ENCODE results near the gene LMAN2L.
A peak's percentile ranks its signal among the peaks of the same experiment; 100 is the strongest.
"Not testable (repeated sequence)": the region's sequence is repeated elsewhere in the genome, so short reads cannot be mapped to it uniquely, and the experiment has no call there.

LMAN2L gene

DNA sequence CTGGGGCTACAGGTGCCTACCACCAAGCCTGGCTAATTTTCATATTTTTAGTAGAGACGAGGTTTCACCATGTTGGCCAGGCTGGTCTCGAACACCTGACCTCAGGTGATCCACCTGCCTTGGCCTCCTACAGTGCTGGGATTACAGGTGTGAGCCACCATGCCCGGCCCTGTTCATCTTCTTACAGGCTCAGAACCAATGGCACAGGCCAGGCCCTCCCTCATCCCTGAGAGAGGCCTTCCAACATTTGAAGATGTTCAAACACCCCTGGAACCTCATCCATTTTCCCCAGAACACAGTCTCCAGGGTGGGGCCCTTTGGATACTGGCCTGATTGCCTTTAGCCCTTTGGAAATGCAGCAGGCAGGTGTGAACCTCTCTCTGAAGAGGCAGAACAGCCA is 74.1 kb downstream of the LMAN2L start:
- not testable (repeated sequence) for H3K9me3 ChIP-seq (ENCODE audit: control insufficient read depth, low read length); H3K4me3 ChIP-seq (ENCODE audit: insufficient read depth in 1 of 2, low read depth in 1 of 2, low read length in 2 of 2); H3K4me1 ChIP-seq (ENCODE audit: control insufficient read depth, insufficient read depth, low read depth, low read length); H3K23ac ChIP-seq (ENCODE audit: low read length in 2 of 2); DNase-seq; H3K4me2 ChIP-seq (ENCODE audit: low read length, poor library complexity, severe bottlenecking); H2AFZ ChIP-seq (ENCODE audit: low read depth, low read length); H4K91ac ChIP-seq (ENCODE audit: low read length); H2BK5ac ChIP-seq (ENCODE audit: low read depth, low read length, poor library complexity, severe bottlenecking); H3K79me1 ChIP-seq (replicated peaks; ENCODE audit: low read length, poor library complexity, severe bottlenecking); H3K4ac ChIP-seq (ENCODE audit: low read depth in 1 of 2, low read length in 2 of 2); H3K36me3 ChIP-seq (ENCODE audit: control insufficient read depth in 1 of 2, insufficient read depth in 2 of 2, low read depth in 1 of 2, low read length in 2 of 2); H3K14ac ChIP-seq (ENCODE audit: low read length in 2 of 2)
- Histone ChIP-seq H4K8ac (ENCODE audit: low read length) (peak overlapping the region; percentile 67), H2AK5ac (ENCODE audit: low read length, severe bottlenecking) (peak overlapping the region; percentile 49), H2BK12ac (ENCODE audit: low read length in 2 of 2) (peak overlapping the region; percentile 71 to 85), H3K18ac (ENCODE audit: low read depth in 1 of 2, low read length in 2 of 2) (peak overlapping the region; percentile 6 to 53), H2BK120ac (ENCODE audit: low read depth, low read length) (peak overlapping the region; percentile 11), H3K27me3 (ENCODE audit: control insufficient read depth in 1 of 2, insufficient read depth in 1 of 2, low read length in 2 of 2) (peaks cover 0 to 11% of the 10 kb centered on the region in 2 experiments), H3K9ac (ENCODE audit: low read length) (peak overlapping the region; percentile 79), H2BK15ac (ENCODE audit: low read depth, poor library complexity, severe bottlenecking) (peak overlapping the region; percentile 87), H3K27ac (ENCODE audit: low read length, poor library complexity, severe bottlenecking) (peak overlapping the region; percentile 86)
- WGBS: 95% methylated on average over 3 of the region's 3 CpGs

DNA sequence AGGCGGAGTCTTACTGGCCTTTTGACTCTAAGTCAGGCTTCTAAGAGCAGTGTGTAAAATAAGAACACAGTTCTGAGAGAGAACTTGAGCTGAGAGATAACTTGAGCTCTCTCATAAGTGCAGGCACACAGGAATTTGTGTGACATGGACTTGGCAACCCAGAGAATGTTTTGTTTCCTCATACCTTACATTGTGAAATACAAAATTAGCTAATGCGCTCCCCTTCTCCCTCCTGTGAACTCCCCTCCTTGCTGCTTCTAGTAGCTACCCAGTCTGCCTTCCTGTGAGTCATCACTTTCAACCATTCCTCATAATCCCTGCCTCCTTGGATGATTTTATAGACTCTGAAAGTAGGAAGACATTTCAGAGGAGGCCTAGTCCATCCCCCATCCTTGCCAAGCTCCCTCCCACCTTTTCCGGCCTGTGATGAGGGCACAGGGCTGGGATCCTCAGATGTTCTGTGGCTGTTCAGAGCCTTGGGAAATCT is 74.7 kb downstream of the LMAN2L start:
- H3K79me1 ChIP-seq (replicated peaks; ENCODE audit: low read length, poor library complexity, severe bottlenecking): no peaks in the 10 kb centered on the region
- no peak overlapping the region for H2BK12ac ChIP-seq (ENCODE audit: low read length in 2 of 2)
- no peak overlapping the region for H2BK120ac ChIP-seq (ENCODE audit: low read depth, low read length)
- peak overlapping the region; percentile 79 for H3K9ac ChIP-seq (ENCODE audit: low read length)
- H3K4me2 ChIP-seq (ENCODE audit: low read length, poor library complexity, severe bottlenecking): no peak overlapping the region
- no peak overlapping the region for H4K91ac ChIP-seq (ENCODE audit: low read length)
- H3K4me1 ChIP-seq (ENCODE audit: control insufficient read depth, insufficient read depth, low read depth, low read length): peaks cover 5% of the 10 kb centered on the region
- no peak overlapping the region for H3K4me3 ChIP-seq (ENCODE audit: insufficient read depth in 1 of 2, low read depth in 1 of 2, low read length in 2 of 2)
- H3K23ac ChIP-seq (ENCODE audit: low read length in 2 of 2): no peak overlapping the region
- H3K27ac ChIP-seq (ENCODE audit: low read length, poor library complexity, severe bottlenecking): peak overlapping the region; percentile 86
- H3K14ac ChIP-seq (ENCODE audit: low read length in 2 of 2): no peak overlapping the region
- H3K18ac ChIP-seq (ENCODE audit: low read depth in 1 of 2, low read length in 2 of 2): no peak overlapping the region
- H2AFZ ChIP-seq (ENCODE audit: low read depth, low read length): no peak overlapping the region
- no peak overlapping the region for H2AK5ac ChIP-seq (ENCODE audit: low read length, severe bottlenecking)
- peaks cover 0 to 11% of the 10 kb centered on the region in 2 experiments for H3K27me3 ChIP-seq (ENCODE audit: control insufficient read depth in 1 of 2, insufficient read depth in 1 of 2, low read length in 2 of 2)
- H2BK5ac ChIP-seq (ENCODE audit: low read depth, low read length, poor library complexity, severe bottlenecking): peak overlapping the region; percentile 39
- H3K36me3 ChIP-seq (ENCODE audit: control insufficient read depth in 1 of 2, insufficient read depth in 2 of 2, low read depth in 1 of 2, low read length in 2 of 2): no peaks in the 10 kb centered on the region
- no peak overlapping the region for H4K8ac ChIP-seq (ENCODE audit: low read length)
- H2BK15ac ChIP-seq (ENCODE audit: low read depth, poor library complexity, severe bottlenecking): no peak overlapping the region
- WGBS: 68% methylated on average over 2 of the region's 3 CpGs
- no peaks in the 10 kb centered on the region for H3K9me3 ChIP-seq (ENCODE audit: control insufficient read depth, low read length)
- DNase-seq: peak; percentile 98
- H3K4ac ChIP-seq (ENCODE audit: low read depth in 1 of 2, low read length in 2 of 2): no peak overlapping the region

DNA sequence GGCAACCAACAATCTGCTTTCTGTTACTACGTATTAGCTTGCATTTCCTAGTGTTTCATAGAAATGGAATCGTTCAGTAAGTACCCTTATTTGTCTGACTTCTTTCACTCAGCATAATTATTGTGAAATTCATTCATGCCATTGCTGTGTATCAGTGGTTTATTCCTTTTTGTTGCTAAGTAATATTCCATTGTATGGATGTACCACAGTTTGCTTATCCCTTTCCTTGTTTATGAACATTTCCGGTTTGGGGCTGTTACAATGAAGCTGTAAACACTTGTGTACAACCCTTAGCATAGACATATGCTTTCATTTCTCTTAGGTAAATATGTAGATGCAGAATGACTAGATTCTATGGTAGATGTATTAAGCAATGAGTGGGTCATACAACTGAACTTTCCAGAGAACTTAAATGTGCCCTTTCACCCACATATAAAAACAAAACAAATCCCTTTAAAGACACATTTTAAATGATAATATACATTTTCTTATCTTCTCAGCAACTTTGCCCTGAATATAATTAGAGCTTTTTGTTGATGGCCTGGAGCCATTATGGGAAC is 75.4 kb downstream of the LMAN2L start:
- peaks cover 5% of the 10 kb centered on the region for H3K4me1 ChIP-seq (ENCODE audit: control insufficient read depth, insufficient read depth, low read depth, low read length)
- no peak overlapping the region for H3K4me2 ChIP-seq (ENCODE audit: low read length, poor library complexity, severe bottlenecking)
- no peak overlapping the region for H3K23ac ChIP-seq (ENCODE audit: low read length in 2 of 2)
- H3K4me3 ChIP-seq (ENCODE audit: insufficient read depth in 1 of 2, low read depth in 1 of 2, low read length in 2 of 2): no peak overlapping the region
- H2BK120ac ChIP-seq (ENCODE audit: low read depth, low read length): no peak overlapping the region
- no peaks in the 10 kb centered on the region for H3K36me3 ChIP-seq (ENCODE audit: control insufficient read depth in 1 of 2, insufficient read depth in 2 of 2, low read depth in 1 of 2, low read length in 2 of 2)
- H2AFZ ChIP-seq (ENCODE audit: low read depth, low read length): no peak overlapping the region
- no peak overlapping the region for H2AK5ac ChIP-seq (ENCODE audit: low read length, severe bottlenecking)
- peak overlapping the region; percentile 86 for H3K27ac ChIP-seq (ENCODE audit: low read length, poor library complexity, severe bottlenecking)
- peak overlapping the region; percentile 79 for H3K9ac ChIP-seq (ENCODE audit: low read length)
- no peak overlapping the region for H3K4ac ChIP-seq (ENCODE audit: low read depth in 1 of 2, low read length in 2 of 2)
- 100% methylated on average over 2 of the region's 3 CpGs for WGBS
- no peak overlapping the region for H3K18ac ChIP-seq (ENCODE audit: low read depth in 1 of 2, low read length in 2 of 2)
- no peak overlapping the region for H4K8ac ChIP-seq (ENCODE audit: low read length)
- H3K79me1 ChIP-seq (replicated peaks; ENCODE audit: low read length, poor library complexity, severe bottlenecking): no peaks in the 10 kb centered on the region
- no peak overlapping the region for H2BK15ac ChIP-seq (ENCODE audit: low read depth, poor library complexity, severe bottlenecking)
- no peak overlapping the region for H4K91ac ChIP-seq (ENCODE audit: low read length)
- H2BK12ac ChIP-seq (ENCODE audit: low read length in 2 of 2): no peak overlapping the region
- H3K9me3 ChIP-seq (ENCODE audit: control insufficient read depth, low read length): no peaks in the 10 kb centered on the region
- no peak for DNase-seq
- H2BK5ac ChIP-seq (ENCODE audit: low read depth, low read length, poor library complexity, severe bottlenecking): no peak overlapping the region
- H3K14ac ChIP-seq (ENCODE audit: low read length in 2 of 2): no peak overlapping the region
- H3K27me3 ChIP-seq (ENCODE audit: control insufficient read depth in 1 of 2, insufficient read depth in 1 of 2, low read length in 2 of 2): peaks cover 0 to 4% of the 10 kb centered on the region in 2 experiments

DNA sequence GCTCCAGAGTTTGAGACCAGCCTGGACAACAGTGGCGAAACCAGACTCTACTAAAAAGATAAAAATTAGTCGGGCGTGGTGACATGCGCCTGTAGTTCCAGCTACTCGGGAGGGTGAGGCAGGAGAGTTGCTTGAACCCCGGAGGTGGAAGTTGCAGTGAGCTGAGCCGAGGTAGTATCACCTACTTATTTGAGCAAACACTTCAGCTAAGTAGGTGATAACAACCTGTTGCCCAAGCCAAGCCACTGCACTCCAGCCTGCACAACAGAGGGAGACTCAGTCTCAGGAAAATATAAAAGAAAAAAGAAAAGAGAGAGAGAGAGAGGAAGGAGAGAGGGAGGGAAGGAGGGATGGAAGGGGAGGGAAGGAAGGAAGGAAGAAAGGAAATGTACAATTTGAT is 76.0 kb downstream of the LMAN2L start:
- Histone ChIP-seq H3K14ac (ENCODE audit: low read length in 2 of 2) (no peak overlapping the region), H2BK12ac (ENCODE audit: low read length in 2 of 2) (no peak overlapping the region), H2BK15ac (ENCODE audit: low read depth, poor library complexity, severe bottlenecking) (peak overlapping the region; percentile 71), H3K36me3 (ENCODE audit: control insufficient read depth in 1 of 2, insufficient read depth in 2 of 2, low read depth in 1 of 2, low read length in 2 of 2) (no peaks in the 10 kb centered on the region), H3K79me1 (replicated peaks; ENCODE audit: low read length, poor library complexity, severe bottlenecking) (no peaks in the 10 kb centered on the region), H3K4me1 (ENCODE audit: control insufficient read depth, insufficient read depth, low read depth, low read length) (peaks cover 5% of the 10 kb centered on the region), H4K91ac (ENCODE audit: low read length) (no peak overlapping the region), H3K9me3 (ENCODE audit: control insufficient read depth, low read length) (no peaks in the 10 kb centered on the region), H3K18ac (ENCODE audit: low read depth in 1 of 2, low read length in 2 of 2) (no peak overlapping the region), H3K27ac (ENCODE audit: low read length, poor library complexity, severe bottlenecking) (no peak overlapping the region), H3K4me3 (ENCODE audit: insufficient read depth in 1 of 2, low read depth in 1 of 2, low read length in 2 of 2) (no peak overlapping the region), H3K23ac (ENCODE audit: low read length in 2 of 2) (no peak overlapping the region), H3K9ac (ENCODE audit: low read length) (no peak overlapping the region), H2AK5ac (ENCODE audit: low read length, severe bottlenecking) (no peak overlapping the region), H3K27me3 (ENCODE audit: control insufficient read depth in 1 of 2, insufficient read depth in 1 of 2, low read length in 2 of 2) (no peaks in the 10 kb centered on the region), H2BK120ac (ENCODE audit: low read depth, low read length) (no peak overlapping the region), H3K4me2 (ENCODE audit: low read length, poor library complexity, severe bottlenecking) (no peak overlapping the region), H2BK5ac (ENCODE audit: low read depth, low read length, poor library complexity, severe bottlenecking) (no peak overlapping the region), H3K4ac (ENCODE audit: low read depth in 1 of 2, low read length in 2 of 2) (no peak overlapping the region), H2AFZ (ENCODE audit: low read depth, low read length) (no peak overlapping the region), H4K8ac (ENCODE audit: low read length) (no peak overlapping the region)
- DNase-seq: no peak
- WGBS: 92% methylated on average over 6 of the region's 7 CpGs
